Measurements from ENCODE around the gene RPL39L. TPM values are rescaled to one million over a fixed set of nuclear protein-coding genes. Genes with fewer than 3 reads are reported as not detected.
"Not testable (repeated sequence)": the region's sequence is repeated elsewhere in the genome, so short reads cannot be mapped to it uniquely, and the experiment has no call there.

RPL39L gene
- total and polyA plus RNA-seq, 3 donors from 2014 or later = 93.0 to 421 (median 101) TPM

- no peak for TF ChIP-seq CTCF (IDR thresholded peaks at IDR 0.05)
- TF ChIP-seq POLR2A (IDR thresholded peaks at IDR 0.05) = no peak
- no peaks in the 10 kb centered on the region for H3K27me3 ChIP-seq
- no peak overlapping the region for H3K4me3 ChIP-seq
- no peaks in the 10 kb centered on the region for H3K9me3 ChIP-seq
- no peaks in the 10 kb centered on the region for H3K4me1 ChIP-seq
- WGBS, 2 donors = 87 to 93% methylated on average over 2 of the region's 2 CpGs
- H3K27ac ChIP-seq = no peak overlapping the region
- DNase-seq = no peak
- no peaks in the 10 kb centered on the region for H3K36me3 ChIP-seq (ENCODE audit: low read depth, missing control alignments)
- intact Hi-C loops (cut with DNase I; ENCODE audit: low total_unique reads) = no loop called here
These were observed 33.6 kb upstream of the RPL39L start for GRCh38 chr3:187172929-187173328.

- intact Hi-C loops (cut with DNase I; ENCODE audit: low total_unique reads); DNase-seq; H3K4me1 ChIP-seq; H3K27ac ChIP-seq; H3K27me3 ChIP-seq; H3K9me3 ChIP-seq; H3K36me3 ChIP-seq (ENCODE audit: low read depth, missing control alignments); H3K4me3 ChIP-seq: not testable (repeated sequence)
- 91 to 95% methylated on average over 5 of the region's 5 CpGs for WGBS, 2 donors
These were observed 31.6 kb upstream of the RPL39L start for GRCh38 chr3:187170911-187171310.

GRCh38 chr3:187169231-187169960 is 30.1 kb upstream of the RPL39L start:
- no peak for DNase-seq
- H3K27me3 ChIP-seq = no peaks in the 10 kb centered on the region
- H3K9me3 ChIP-seq = no peaks in the 10 kb centered on the region
- 83 to 85% methylated on average over 2 of the region's 2 CpGs for WGBS, 2 donors
- H3K36me3 ChIP-seq (ENCODE audit: low read depth, missing control alignments) = no peaks in the 10 kb centered on the region
- H3K4me1 ChIP-seq = no peaks in the 10 kb centered on the region
- H3K4me3 ChIP-seq = no peak overlapping the region
- intact Hi-C loops (cut with DNase I; ENCODE audit: low total_unique reads) = loop anchor here (10.0 kb wide), 1 partner anchor 315 kb away; no protein-coding TSS in a partner anchor
- no peak overlapping the region for H3K27ac ChIP-seq
- TF ChIP-seq POLR2A (IDR thresholded peaks at IDR 0.05) (no peak), CTCF (IDR thresholded peaks at IDR 0.05) (no peak)

- intact Hi-C loops (cut with DNase I; ENCODE audit: low total_unique reads) = loop anchor here (10.0 kb wide), 1 partner anchor 313 kb away; no protein-coding TSS in a partner anchor
- Histone ChIP-seq H3K4me1 (no peaks in the 10 kb centered on the region), H3K36me3 (ENCODE audit: low read depth, missing control alignments) (no peaks in the 10 kb centered on the region), H3K27me3 (no peaks in the 10 kb centered on the region), H3K4me3 (no peak overlapping the region), H3K9me3 (no peaks in the 10 kb centered on the region), H3K27ac (no peak overlapping the region)
- no peak for TF ChIP-seq CTCF (IDR thresholded peaks at IDR 0.05)
- TF ChIP-seq POLR2A (IDR thresholded peaks at IDR 0.05) = no peak
- no peak for DNase-seq
- 80 to 84% methylated on average over 5 of the region's 5 CpGs for WGBS, 2 donors
These were observed 28.5 kb upstream of the RPL39L start for GRCh38 chr3:187167777-187168176.

GRCh38 chr3:187166750-187167149 is 27.5 kb upstream of the RPL39L start:
- 90 to 94% methylated on average over 8 of the region's 8 CpGs for WGBS, 2 donors
- no peak for DNase-seq
- H3K36me3 ChIP-seq (ENCODE audit: low read depth, missing control alignments) = no peaks in the 10 kb centered on the region
- intact Hi-C loops (cut with DNase I; ENCODE audit: low total_unique reads) = loop anchor here (10.0 kb wide), 1 partner anchor 312 kb away; no protein-coding TSS in a partner anchor
- no peaks in the 10 kb centered on the region for H3K4me1 ChIP-seq
- no peak overlapping the region for H3K27ac ChIP-seq
- H3K27me3 ChIP-seq = no peaks in the 10 kb centered on the region
- no peak overlapping the region for H3K4me3 ChIP-seq
- no peak for TF ChIP-seq POLR2A (IDR thresholded peaks at IDR 0.05)
- TF ChIP-seq CTCF (IDR thresholded peaks at IDR 0.05) = no peak
- no peaks in the 10 kb centered on the region for H3K9me3 ChIP-seq

Measured in testis (tissue), 3 donors.